ENCODE measurements around the gene DLK1.

DLK1 gene

DNA sequence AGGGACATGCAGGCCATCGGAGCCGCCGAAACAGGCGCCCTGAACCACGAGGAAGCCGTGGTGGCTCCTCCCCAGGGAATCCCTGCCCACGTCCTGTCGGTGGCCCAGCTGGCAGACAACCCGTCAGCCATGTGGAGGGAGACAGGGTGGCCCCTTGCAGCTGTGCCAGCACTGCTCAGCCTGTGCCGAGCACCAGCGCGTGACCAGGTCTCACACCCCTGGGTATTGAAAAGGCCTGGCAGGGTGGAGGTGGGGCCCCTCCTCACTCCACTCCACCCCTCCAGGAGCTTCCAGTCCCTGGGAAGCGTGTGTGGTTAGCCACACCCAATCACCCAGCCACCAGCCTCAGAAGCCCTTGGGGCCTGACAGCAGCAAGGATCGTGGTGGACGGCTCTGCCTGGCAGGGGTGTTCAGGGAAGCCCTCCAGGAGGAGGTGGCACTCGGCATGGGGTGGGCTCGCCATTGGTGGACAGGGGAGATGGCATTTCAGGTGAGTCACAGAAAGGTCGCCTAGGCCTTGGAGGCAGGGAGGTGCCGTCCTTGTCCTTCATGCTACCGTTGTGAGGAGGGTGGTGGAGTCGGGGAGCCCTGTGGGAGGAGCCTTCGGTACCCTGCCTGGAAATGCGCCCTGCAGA lies 12.3 kb upstream of the DLK1 start:
- no peak for DNase-seq

DNA sequence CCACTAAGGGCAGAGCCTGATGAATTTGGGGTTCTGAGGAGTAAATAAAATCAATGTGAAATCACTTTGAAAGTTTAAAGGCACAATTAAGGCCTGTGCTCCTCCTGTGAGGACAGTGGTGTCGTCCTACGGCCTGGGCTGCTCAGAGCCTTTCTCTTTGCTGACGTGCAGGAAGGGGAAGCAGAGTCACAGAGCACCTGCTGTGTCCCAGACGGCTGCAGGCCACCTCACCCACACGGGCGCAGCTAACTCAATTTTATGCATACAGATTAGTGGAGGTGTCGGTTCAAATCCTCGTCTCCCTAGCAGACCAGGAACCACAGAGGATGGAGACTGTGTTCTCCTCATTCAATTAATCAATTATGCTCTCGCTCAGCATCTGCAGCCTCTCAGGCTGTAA lies 11.4 kb upstream of the DLK1 start:
- DNase-seq, result no peak

GRCh38 chr14:100715803-100716202 lies 10.9 kb upstream of the DLK1 start:
- DNase-seq, result no peak

DNA sequence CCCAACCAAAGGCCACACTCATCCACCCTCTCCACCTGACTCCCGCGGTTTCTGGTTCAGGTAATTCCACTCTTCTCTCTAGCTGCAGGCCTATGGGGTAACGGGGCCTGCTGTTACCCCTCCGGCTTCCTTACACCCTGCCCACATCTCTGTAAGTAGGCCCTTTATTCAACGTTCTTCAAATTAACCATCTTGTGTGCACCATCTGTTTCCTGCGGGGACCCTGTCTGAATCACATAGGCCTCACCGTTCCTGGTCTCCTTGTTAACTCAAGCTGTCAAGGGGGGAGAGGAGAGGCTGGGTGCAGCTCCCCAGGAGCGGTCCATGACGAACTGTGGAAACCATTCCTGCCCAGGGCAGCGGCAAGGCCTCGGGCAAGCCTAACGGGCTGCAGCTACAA lies 9.3 kb upstream of the DLK1 start:
- DNase-seq, result no peak

DNA sequence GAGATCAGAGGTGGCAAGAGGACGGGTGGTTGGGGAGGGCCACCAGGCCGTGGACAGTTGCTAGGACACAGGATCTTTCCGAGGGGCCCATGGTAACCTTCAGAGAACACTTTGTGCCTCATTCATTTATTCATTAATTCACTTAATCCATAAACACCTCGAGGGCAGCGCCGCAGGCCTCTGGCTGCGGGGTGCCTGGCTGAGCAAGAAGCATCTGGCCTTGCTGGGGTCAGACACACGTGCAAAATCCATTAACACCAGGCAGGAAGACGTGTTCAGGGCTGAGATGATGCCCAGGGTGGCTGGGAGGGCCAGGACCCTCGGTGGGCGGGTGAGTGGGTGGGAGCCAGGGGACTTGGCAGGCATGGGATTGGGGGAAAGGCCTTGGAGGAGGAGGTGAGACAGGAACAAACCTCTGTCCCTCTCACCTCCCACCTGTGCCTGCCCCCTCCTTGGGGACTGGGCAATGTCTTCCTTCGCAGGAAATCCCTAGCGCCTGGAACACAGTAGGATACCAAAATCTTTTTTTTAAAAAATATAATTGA lies 6.6 kb upstream of the DLK1 start:
- DNase-seq, result no peak

GRCh38 chr14:100721568-100721967 lies 5.1 kb upstream of the DLK1 start:
- DNase-seq, result no peak

GRCh38 chr14:100722367-100722766 lies 4.3 kb upstream of the DLK1 start:
- no peak for DNase-seq

GRCh38 chr14:100723135-100723829 lies 3.4 kb upstream of the DLK1 start:
- DNase-seq, result no peak

- no peak for DNase-seq
These were observed 2.8 kb upstream of the DLK1 start for GRCh38 chr14:100723830-100724437.

GRCh38 chr14:100724536-100724935 lies 2.2 kb upstream of the DLK1 start:
- no peak for DNase-seq

DNA sequence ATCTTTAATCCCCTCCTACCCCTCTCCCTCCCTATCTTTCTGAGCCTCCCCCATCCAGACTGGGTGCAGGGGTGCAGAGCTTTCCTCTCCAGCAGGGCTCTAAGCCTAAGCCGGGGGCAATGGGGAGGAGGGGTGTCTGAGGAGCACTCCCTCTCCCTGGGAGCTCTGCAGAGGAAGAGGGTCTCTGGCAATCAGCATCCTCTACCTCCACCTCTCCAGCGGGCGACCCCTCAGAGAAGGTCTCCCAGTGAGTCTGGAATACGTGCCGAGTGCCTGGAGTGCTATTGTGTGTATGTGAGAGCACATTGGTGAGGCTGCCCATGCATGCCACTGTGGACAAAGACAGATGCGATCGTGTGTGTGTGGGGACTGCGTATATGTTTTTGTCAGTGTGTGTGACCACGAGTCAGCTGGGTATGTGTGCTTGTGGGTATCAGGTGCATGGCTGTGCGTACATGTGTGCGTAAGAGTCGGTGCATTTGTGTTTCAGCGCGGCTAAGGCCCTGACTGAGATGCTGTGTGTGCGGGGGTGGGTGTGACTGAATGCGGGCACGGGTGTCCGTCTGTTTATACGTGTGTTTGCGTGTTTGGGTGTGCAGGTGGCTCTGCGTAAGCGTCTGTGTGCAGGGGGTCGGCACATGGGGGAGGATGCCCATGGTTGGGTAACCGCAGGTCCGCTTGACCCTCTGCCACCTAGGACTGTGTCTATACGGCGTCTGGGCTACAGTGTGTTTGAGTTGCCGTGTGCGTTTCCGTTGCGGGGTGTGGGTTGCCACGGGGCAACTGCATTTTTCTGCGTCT lies 905 bp upstream of the DLK1 start:
- DNase-seq, result no peak

GRCh38 chr14:100727086-100727872 lies 587 bp downstream of the DLK1 start:
- no peak for DNase-seq

DNA sequence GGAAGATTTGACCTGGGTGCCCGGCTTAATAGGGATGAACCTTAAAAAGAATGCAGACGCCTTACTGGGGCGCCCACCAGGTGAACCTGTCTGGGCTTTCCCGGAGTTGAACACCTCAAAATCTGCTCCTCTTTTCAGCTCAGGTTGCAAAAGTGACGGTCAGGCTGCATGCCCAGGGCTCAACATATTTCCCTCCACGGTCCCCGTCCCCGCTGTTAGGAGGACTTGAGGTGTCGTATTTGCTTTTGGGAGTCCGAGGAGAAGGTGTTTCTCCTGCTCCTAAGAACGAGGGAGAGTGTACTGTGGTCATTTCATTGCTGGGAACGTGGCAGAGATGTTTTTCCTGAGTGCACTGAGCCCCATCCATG lies 1.2 kb downstream of the DLK1 start:
- DNase-seq, result no peak

- DNase-seq, result no peak
These were observed 2.3 kb downstream of the DLK1 start for GRCh38 chr14:100728962-100729361.

GRCh38 chr14:100729982-100730381 lies 3.3 kb downstream of the DLK1 start:
- DNase-seq, result peak; percentile 19

GRCh38 chr14:100730581-100730980 lies 3.9 kb downstream of the DLK1 start:
- DNase-seq, result no peak

DNA sequence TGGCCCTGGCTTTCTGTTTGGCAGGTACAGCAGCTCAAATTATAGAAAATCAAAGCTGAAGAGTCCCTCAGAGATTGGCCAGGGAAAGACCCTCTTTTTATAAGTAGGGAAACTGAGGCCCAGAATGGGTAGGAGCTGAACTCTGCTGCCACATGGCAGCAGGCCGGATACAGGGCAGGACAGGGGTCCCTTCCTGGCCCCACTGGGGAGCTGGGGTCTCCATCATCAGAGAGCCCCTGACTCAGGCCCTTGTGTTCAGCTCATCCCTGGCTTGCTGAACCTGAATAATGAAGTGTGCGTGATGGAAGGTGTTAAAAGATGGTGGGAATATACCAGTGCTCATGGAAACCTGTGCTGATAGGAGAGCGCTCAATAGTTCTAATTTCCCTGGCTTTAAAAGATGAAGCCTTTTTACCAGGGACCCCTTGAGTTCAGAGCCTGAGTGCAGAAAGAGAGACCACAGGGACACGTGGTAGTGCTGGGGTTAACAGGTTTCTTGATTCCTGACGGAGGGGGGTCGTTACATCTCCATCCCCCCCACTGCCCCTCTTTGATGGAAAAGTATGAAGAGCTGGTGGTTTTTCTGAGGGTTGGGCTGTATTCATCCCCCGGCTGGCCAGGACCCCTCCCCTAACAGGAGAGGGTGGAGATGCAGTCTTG lies 4.4 kb downstream of the DLK1 start:
- DNase-seq, result no peak

GRCh38 chr14:100731846-100732765 lies 5.4 kb downstream of the DLK1 start:
- no peak for DNase-seq

DNA sequence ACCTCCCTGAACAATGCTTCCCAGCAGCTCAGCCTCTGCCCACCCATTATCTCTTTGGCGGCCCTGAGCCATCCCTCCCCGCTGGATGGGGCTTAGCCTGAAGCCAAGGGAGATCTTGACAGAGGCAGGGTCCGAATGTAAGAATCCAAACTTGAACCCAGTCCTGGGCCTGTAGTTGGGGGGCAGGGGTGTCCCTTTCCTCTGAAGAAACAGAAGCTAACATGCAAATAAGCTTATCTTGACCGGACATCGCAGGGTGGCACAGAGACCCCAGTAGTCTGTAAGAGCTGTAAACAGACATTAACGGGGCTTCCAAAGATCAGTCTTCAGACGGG lies 6.0 kb downstream of the DLK1 start:
- DNase-seq, result no peak

- DNase-seq, result no peak
These were observed 6.6 kb downstream of the DLK1 start for GRCh38 chr14:100733152-100733850.

All from fibroblast of skin of scalp (primary cell).